Measurements from ENCODE around the gene ALDH3A1. TPM values are rescaled to one million over a fixed set of nuclear protein-coding genes. Genes with fewer than 3 reads are reported as not detected.
A peak's percentile ranks its signal among the peaks of the same experiment; 100 is the strongest.

The ALDH3A1 gene
- total RNA-seq, 6 experiments from 2014 or later: 0.24 to 0.25 TPM; not detected in 4

- no peak for TF ChIP-seq CTCF (IDR thresholded peaks at IDR 0.05)
- Mint-ChIP-seq H3K9me3 (no peaks in the 10 kb centered on the region), H3K27me3 (ENCODE audit: insufficient read depth) (peaks cover 11% of the 10 kb centered on the region), H3K4me3 (no peak overlapping the region), H3K27ac (no peak overlapping the region), H3K4me1 (ENCODE audit: low read depth) (peaks cover 8% of the 10 kb centered on the region; the same call in 1 of the 2 replicates), H3K36me3 (ENCODE audit: low read depth) (no peaks in the 10 kb centered on the region)
- no peak for DNase-seq
Observed at GRCh38 chr17:19729900-19730299, 18.2 kb downstream of the ALDH3A1 start.

- peaks cover 8% of the 10 kb centered on the region; the same call in 1 of the 2 replicates for H3K4me1 Mint-ChIP-seq (ENCODE audit: low read depth)
- H3K9me3 Mint-ChIP-seq: no peaks in the 10 kb centered on the region
- no peaks in the 10 kb centered on the region for H3K36me3 Mint-ChIP-seq (ENCODE audit: low read depth)
- H3K27me3 Mint-ChIP-seq (ENCODE audit: insufficient read depth): peaks cover 7% of the 10 kb centered on the region
- H3K4me3 Mint-ChIP-seq: no peak overlapping the region
- peak; percentile 53 for DNase-seq
- peak overlapping the region; percentile 51; the same call in 1 of the 2 replicates for H3K27ac Mint-ChIP-seq
- TF ChIP-seq CTCF (IDR thresholded peaks at IDR 0.05): no peak
Observed at GRCh38 chr17:19728084-19728495, 20.0 kb downstream of the ALDH3A1 start.

GRCh38 chr17:19727501-19728078 is 20.5 kb downstream of the ALDH3A1 start:
- TF ChIP-seq CTCF (IDR thresholded peaks at IDR 0.05): no peak
- peak; percentile 69 for DNase-seq
- no peaks in the 10 kb centered on the region for H3K9me3 Mint-ChIP-seq
- no peak overlapping the region for H3K4me3 Mint-ChIP-seq
- H3K36me3 Mint-ChIP-seq (ENCODE audit: low read depth): no peaks in the 10 kb centered on the region
- H3K27me3 Mint-ChIP-seq (ENCODE audit: insufficient read depth): peaks cover 7% of the 10 kb centered on the region
- peaks cover 8% of the 10 kb centered on the region; the same call in 1 of the 2 replicates for H3K4me1 Mint-ChIP-seq (ENCODE audit: low read depth)
- peak overlapping the region; percentile 51; the same call in 1 of the 2 replicates for H3K27ac Mint-ChIP-seq

GRCh38 chr17:19726631-19727376 is 21.3 kb downstream of the ALDH3A1 start:
- Mint-ChIP-seq H3K27ac (no peak overlapping the region; the same call in 1 of the 2 replicates), H3K27me3 (ENCODE audit: insufficient read depth) (peaks cover 5% of the 10 kb centered on the region), H3K4me1 (ENCODE audit: low read depth) (peaks cover 8% of the 10 kb centered on the region; the same call in 1 of the 2 replicates), H3K36me3 (ENCODE audit: low read depth) (no peaks in the 10 kb centered on the region), H3K9me3 (no peaks in the 10 kb centered on the region), H3K4me3 (no peak overlapping the region)
- no peak for TF ChIP-seq CTCF (IDR thresholded peaks at IDR 0.05)
- DNase-seq: no peak

- no peak for TF ChIP-seq CTCF (IDR thresholded peaks at IDR 0.05)
- H3K4me3 Mint-ChIP-seq: no peak overlapping the region
- H3K36me3 Mint-ChIP-seq (ENCODE audit: low read depth): no peaks in the 10 kb centered on the region
- H3K27me3 Mint-ChIP-seq (ENCODE audit: insufficient read depth): peaks cover under 1% of the 10 kb centered on the region
- H3K4me1 Mint-ChIP-seq (ENCODE audit: low read depth): peaks cover 8% of the 10 kb centered on the region; the same call in 1 of the 2 replicates
- no peaks in the 10 kb centered on the region for H3K9me3 Mint-ChIP-seq
- H3K27ac Mint-ChIP-seq: no peak overlapping the region
- no peak for DNase-seq
Observed at GRCh38 chr17:19725486-19725885, 22.6 kb downstream of the ALDH3A1 start.

All from HFFc6 (cell line).